Peyer's patch (tissue), 4 donors: ENCODE results near the gene HERPUD1. TPM values are rescaled to one million over a fixed set of nuclear protein-coding genes. Genes with fewer than 3 reads are reported as not detected.

Experiments used
- DNase-seq, 3 donors: peaks; one replicate each; pipeline ENCODE4 v3.0.0-alpha.2; 2017 to 2019
- H3K27ac ChIP-seq, 4 donors: fragments of 200-600 bp; sonication (generic); one replicate each; pipeline ENCODE4 v1.5.1; 2016 to 2019
- H3K27me3 ChIP-seq, 2 donors: fragments of 200-600 bp; sonication (generic); one replicate each; pipeline ENCODE4 v1.5.1; 2019
- H3K36me3 ChIP-seq, 3 donors: fragments of 200-600 bp; sonication (generic); one replicate each; pipeline ENCODE4 v1.5.1; 2016 to 2019
- H3K4me1 ChIP-seq, 4 donors: fragments of 200-600 bp; sonication (generic); one replicate each; pipeline ENCODE4 v1.5.1; 2016 to 2019
- H3K4me3 ChIP-seq, 4 donors: fragments of 200-600 bp; sonication (generic); 1 replicate in 3 of 4; 2 replicates in 1 of 4; pipeline ENCODE4 v1.5.1; 2016 to 2019; ENCODE audit warnings: mild to moderate bottlenecking in 1 of 4
- H3K9me3 ChIP-seq, 4 donors: fragments of 200-600 bp; sonication (generic); one replicate each; pipeline ENCODE4 v1.5.1; 2016 to 2019; ENCODE audit warnings: mild to moderate bottlenecking in 1 of 4
- POLR2A ChIP-seq, 2 donors: fragments of 450-650 bp; IDR thresholded peaks; one replicate each; pipeline ENCODE4 v1.5.1; 2017; ENCODE audit warnings: antibody characterized with exemption in 2 of 2, mild to moderate bottlenecking in 2 of 2, moderate library complexity in 2 of 2
- total RNA-seq, 4 donors: library from RNA; depleted of rRNA; stranded (reverse); fragments of >200 nt; gene quantifications; one replicate each; pipeline ENCODE4 v1.1.0, GENCODE V29; 2016
- TF ChIP-seq, protein P1 (sequence below), 6 experiments: fragments of 450-650 bp in 4 of 6; fragments of 200-600 bp in 2 of 6; sonication (generic) in 1 of 6; IDR thresholded peaks; one replicate each; pipeline ENCODE4 v1.5.1; 2017 to 2019; ENCODE audit warnings: antibody characterized with exemption in 6 of 6, mild to moderate bottlenecking in 3 of 6, moderate library complexity in 1 of 6

The HERPUD1 gene
- total RNA-seq, 4 donors from 2014 or later = 86.0 to 143 (median 108) TPM

DNA sequence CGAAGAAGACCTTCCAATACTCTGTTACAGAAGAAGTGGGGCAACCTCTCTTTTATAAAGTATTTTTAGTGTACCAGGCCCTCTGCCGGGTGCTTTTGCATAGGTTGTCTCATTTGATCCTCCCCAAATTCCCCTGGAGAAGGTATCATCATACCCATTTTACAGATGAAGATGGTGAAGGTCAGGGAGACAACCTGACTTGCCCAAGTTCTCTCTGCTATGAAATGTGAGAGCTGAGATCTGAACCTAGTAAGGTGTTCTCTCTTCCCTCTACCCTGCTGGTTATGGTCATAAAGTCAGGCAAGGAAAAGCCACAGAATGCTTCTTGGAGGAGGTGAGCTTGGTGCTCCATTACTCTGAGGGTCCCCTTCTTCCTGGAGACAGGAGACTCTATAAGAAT is 28.1 kb upstream of the HERPUD1 start:
- H3K4me1 ChIP-seq = peaks cover 0 to 6% (median 0%) of the 10 kb centered on the region in 4 donors
- H3K4me3 ChIP-seq = no peak overlapping the region
- no peaks in the 10 kb centered on the region for H3K9me3 ChIP-seq
- no peaks in the 10 kb centered on the region for H3K36me3 ChIP-seq
- DNase-seq = no peak
- H3K27me3 ChIP-seq = no peaks in the 10 kb centered on the region
- TF ChIP-seq POLR2A (IDR thresholded peaks at IDR 0.05) = no peak
- TF ChIP-seq, protein P1, sequence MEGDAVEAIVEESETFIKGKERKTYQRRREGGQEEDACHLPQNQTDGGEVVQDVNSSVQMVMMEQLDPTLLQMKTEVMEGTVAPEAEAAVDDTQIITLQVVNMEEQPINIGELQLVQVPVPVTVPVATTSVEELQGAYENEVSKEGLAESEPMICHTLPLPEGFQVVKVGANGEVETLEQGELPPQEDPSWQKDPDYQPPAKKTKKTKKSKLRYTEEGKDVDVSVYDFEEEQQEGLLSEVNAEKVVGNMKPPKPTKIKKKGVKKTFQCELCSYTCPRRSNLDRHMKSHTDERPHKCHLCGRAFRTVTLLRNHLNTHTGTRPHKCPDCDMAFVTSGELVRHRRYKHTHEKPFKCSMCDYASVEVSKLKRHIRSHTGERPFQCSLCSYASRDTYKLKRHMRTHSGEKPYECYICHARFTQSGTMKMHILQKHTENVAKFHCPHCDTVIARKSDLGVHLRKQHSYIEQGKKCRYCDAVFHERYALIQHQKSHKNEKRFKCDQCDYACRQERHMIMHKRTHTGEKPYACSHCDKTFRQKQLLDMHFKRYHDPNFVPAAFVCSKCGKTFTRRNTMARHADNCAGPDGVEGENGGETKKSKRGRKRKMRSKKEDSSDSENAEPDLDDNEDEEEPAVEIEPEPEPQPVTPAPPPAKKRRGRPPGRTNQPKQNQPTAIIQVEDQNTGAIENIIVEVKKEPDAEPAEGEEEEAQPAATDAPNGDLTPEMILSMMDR (IDR thresholded peaks at IDR 0.05) = no peak
- no peak overlapping the region for H3K27ac ChIP-seq

DNA sequence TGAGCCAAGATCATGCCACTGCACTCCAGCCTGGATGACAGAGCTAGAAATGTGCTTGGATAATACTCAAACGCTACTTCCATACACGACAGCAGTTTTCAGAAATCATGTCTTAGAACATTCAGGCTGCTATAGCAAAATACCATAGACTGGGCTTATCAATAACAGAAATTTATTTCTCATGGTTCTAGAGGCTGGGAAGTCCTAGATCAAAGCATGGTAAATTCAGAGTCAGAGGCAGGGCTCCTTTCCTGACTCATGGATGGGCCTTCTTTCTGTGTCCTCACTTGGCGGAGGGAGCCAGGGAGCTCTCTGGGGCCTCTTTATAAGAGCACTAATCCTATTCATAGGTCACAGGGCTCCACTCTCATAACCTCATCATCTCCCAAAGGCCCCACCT is 24.5 kb upstream of the HERPUD1 start:
- TF ChIP-seq, protein P1 (IDR thresholded peaks at IDR 0.05) = no peak
- TF ChIP-seq POLR2A (IDR thresholded peaks at IDR 0.05) = no peak
- Histone ChIP-seq H3K36me3 (no peaks in the 10 kb centered on the region), H3K27me3 (no peaks in the 10 kb centered on the region), H3K4me3 (no peak overlapping the region), H3K27ac (no peak overlapping the region), H3K4me1 (peaks cover 0 to 18% (median 9%) of the 10 kb centered on the region in 4 donors), H3K9me3 (no peaks in the 10 kb centered on the region)
- no peak for DNase-seq

DNA sequence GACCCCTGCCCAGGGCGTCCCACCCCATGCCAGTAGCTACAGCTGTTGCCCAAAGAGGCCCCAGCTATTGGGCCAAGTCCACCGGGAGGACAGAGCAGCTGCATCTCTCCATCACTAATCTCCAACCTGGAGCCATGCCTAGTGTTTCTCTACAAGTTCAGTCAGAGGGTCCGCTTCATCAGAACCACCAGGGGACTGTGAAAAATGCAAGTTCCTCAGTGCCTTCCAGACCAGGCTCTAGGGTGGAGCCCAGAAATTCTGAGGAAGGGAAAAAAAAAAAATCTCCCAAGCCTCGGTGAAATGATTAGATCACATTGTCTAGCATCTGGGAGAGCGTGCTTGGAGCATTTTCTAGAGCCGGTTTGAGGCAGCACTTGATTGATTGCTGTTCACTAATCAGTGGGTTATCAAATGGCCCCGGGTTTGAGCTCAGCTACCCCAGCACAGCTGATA is 22.4 kb upstream of the HERPUD1 start:
- H3K36me3 ChIP-seq = no peaks in the 10 kb centered on the region
- no peaks in the 10 kb centered on the region for H3K27me3 ChIP-seq
- DNase-seq = no peak
- H3K4me3 ChIP-seq = no peak overlapping the region
- TF ChIP-seq, protein P1 (IDR thresholded peaks at IDR 0.05) = no peak
- TF ChIP-seq POLR2A (IDR thresholded peaks at IDR 0.05) = no peak
- no peaks in the 10 kb centered on the region for H3K9me3 ChIP-seq
- peaks cover 0 to 28% (median 15%) of the 10 kb centered on the region in 4 donors for H3K4me1 ChIP-seq
- no peak overlapping the region for H3K27ac ChIP-seq

DNA sequence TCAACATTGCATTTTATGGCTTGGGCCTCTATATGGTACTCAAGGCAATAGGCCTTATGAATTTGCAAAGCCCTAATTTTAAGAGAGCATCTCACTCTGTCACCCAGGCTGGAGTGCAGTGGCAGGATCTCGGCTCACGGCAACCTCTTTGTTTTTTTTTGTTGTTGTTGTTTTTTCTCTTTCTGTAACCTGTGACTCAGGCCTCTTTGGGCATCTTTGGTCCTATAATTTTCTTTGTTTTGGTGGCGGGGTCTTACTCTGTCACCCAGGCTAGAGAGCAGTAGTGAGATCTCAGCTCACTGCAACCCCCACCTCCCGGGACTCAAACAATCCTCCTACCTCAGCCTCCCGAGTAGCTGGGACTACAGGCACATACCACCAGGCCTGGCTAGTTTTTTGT is 21.8 kb upstream of the HERPUD1 start:
- Histone ChIP-seq H3K9me3 (no peaks in the 10 kb centered on the region), H3K4me3 (no peak overlapping the region), H3K27ac (peak overlapping the region in 3 of 4 donors; percentile 33 to 83 (median 71)), H3K36me3 (no peaks in the 10 kb centered on the region), H3K4me1 (peaks cover 0 to 28% (median 15%) of the 10 kb centered on the region in 4 donors), H3K27me3 (no peaks in the 10 kb centered on the region)
- TF ChIP-seq, protein P1 (IDR thresholded peaks at IDR 0.05) = no peak
- no peak for TF ChIP-seq POLR2A (IDR thresholded peaks at IDR 0.05)
- DNase-seq = no peak

DNA sequence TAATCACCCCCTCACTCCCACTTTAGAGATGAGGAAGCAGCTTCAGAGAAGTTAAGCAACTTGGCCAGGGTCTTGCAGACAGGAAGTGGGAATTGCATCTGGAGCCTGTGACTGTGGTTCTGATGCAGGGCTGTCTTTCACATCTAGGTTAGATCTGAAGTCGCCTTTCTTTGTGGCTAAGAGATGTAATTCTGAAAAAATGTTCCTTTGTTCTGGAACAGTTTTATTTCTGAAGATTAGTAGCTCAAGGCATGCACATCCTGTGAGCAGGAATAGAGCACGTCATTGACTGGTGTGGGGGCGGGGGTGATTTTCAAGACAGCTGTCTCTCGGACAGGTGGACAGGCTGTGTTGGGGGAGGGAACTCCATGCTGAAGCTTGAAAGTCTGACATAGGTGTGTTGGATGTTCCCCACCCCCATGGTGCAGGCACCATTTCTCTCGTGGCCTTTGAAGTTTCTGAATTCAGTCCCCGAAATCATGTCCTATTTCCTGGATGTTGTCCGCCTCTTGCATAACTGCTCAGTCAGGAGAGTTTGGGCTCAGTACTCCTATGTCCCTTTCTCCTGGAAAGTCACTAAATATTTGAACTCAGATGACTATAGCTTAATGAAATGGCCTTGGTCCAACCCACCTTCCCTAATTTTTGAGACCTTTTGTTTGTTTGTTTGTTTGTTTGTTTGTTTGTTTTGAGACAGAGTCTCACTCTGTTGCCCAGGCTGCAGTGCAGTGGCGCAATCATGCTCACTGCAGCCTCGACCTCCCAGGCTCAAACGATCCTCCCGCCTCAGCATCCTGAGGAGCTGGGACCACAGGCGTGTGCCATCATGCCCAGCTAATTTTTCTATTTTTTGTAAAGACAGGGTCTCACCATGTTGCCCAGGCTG is 21.0 kb upstream of the HERPUD1 start:
- peak in 1 of 3 donors; percentile 69 for DNase-seq
- Histone ChIP-seq H3K9me3 (no peaks in the 10 kb centered on the region), H3K4me1 (peaks cover 0 to 29% (median 17%) of the 10 kb centered on the region in 4 donors), H3K4me3 (no peak overlapping the region), H3K36me3 (no peaks in the 10 kb centered on the region), H3K27me3 (no peaks in the 10 kb centered on the region), H3K27ac (peak overlapping the region; percentile 66 to 83 (median 72))
- TF ChIP-seq, protein P1 (IDR thresholded peaks at IDR 0.05) = no peak
- TF ChIP-seq POLR2A (IDR thresholded peaks at IDR 0.05) = no peak
